Measurements from ENCODE around the gene MAN1A2. TPM values are rescaled to one million over a fixed set of nuclear protein-coding genes. Genes with fewer than 3 reads are reported as not detected.

The MAN1A2 gene
- total and polyA plus RNA-seq, 9 of the 15 experiments (the other 6 are each of a cell fraction or from before 2014, with no cell fraction given), result 4.2 to 38.4 (median 18.7) TPM

GRCh38 chr1:117412472-117412871, 45.2 kb downstream of the MAN1A2 start (continued):
- TF ChIP-seq THRB (CRISPR knock-in tag; conservative IDR thresholded peaks at IDR 0.05) (no peak), COPS2 (conservative IDR thresholded peaks at IDR 0.05) (no peak), MAFF (IDR thresholded peaks at IDR 0.05; ENCODE audit: low read length) (peak; percentile 26; the same call in 1 of the 2 replicates)

- Histone ChIP-seq H3K36me3 (ENCODE audit: control insufficient read depth, insufficient read depth, low read length) (peaks cover 3% of the 10 kb centered on the region; the same call in 1 of the 3 replicates), H3K4me1 (replicated peaks in 1 of 2; ENCODE audit: control insufficient read depth in 2 of 2, insufficient read depth in 2 of 2, low read length in 2 of 2) (peaks cover 0 to 6% of the 10 kb centered on the region in 2 experiments; a peak in 3 of 5 replicates), H3K9me1 (ENCODE audit: control insufficient read depth, insufficient read depth, low read length) (no peaks in the 10 kb centered on the region), H3K9ac (ENCODE audit: insufficient read depth in 1 of 2, low read depth in 2 of 2, low read length in 2 of 2) (no peak overlapping the region), H3K79me2 (ENCODE audit: control insufficient read depth, insufficient read depth, low read length) (no peaks in the 10 kb centered on the region; the same call in 1 of the 3 replicates), H3K9me3 (replicated peaks; ENCODE audit: control insufficient read depth, insufficient read depth, low read depth, low read length) (no peaks in the 10 kb centered on the region), H3K27me3 (ENCODE audit: control insufficient read depth in 2 of 2, insufficient read depth in 2 of 2, low read length in 2 of 2) (no peaks in the 10 kb centered on the region), H4K20me1 (replicated peaks; ENCODE audit: control insufficient read depth, insufficient read depth, low read length) (no peaks in the 10 kb centered on the region), H2AFZ (ENCODE audit: low read depth, low read length) (no peak overlapping the region), H3K4me3 (no peak overlapping the region), H3K27ac (ENCODE audit: extremely low read depth, low read depth, low read length) (peak overlapping the region; percentile 23; the same call in 1 of the 3 replicates), H3K4me2 (ENCODE audit: insufficient read depth, low read length) (no peak overlapping the region)
- FAIRE-seq, result no peak
- intact Hi-C loops (cut with micrococcal nuclease), result no loop called here
- DNase-seq (ENCODE audit: extremely low read depth in 1 of 4, low spot score in 3 of 4), result no peak
- CTCF ChIA-PET (ENCODE audit: low intra/inter-chr PET ratio), result no interaction called here
- in situ Hi-C loops (cut with MboI), result no loop called here
- POLR2A ChIA-PET, result interaction anchor here (1.0 kb wide), 2 partner anchors 7 to 50 kb away, joined by 3 read pairs; no protein-coding TSS in a partner anchor
- no peak for ATAC-seq
- 12% methylated on average over 3 of the region's 3 CpGs for WGBS (ENCODE audit: insufficient coverage, low coverage, missing lambda C conversion rate)
- BruUV-seq (replicated peaks), result no TSS peak
- TF ChIP-seq PBX2 (CRISPR knock-in tag; IDR thresholded peaks at IDR 0.05; ENCODE audit: low read depth) (no peak), PBX2 (tag; conservative IDR thresholded peaks at IDR 0.05; ENCODE audit: low read depth) (peak; percentile 90), MEIS2 (IDR thresholded peaks at IDR 0.05; ENCODE audit: partially characterized antibody) (peak; percentile 83), PKNOX1 (IDR thresholded peaks at IDR 0.05) (0 out of 2 replicates have a peak, but pooled peaks have one; percentile 12), E2F6 (IDR thresholded peaks at IDR 0.05; ENCODE audit: borderline replicate concordance in 1 of 2, extremely low read depth in 1 of 2, insufficient read depth in 1 of 2, insufficient read length in 1 of 2, low read depth in 1 of 2, low read length in 1 of 2, poor library complexity in 1 of 2, severe bottlenecking in 1 of 2) (no peak), ZNF282 (CRISPR knock-in tag; IDR thresholded peaks at IDR 0.05) (no peak)
Observed at GRCh38 chr1:117413412-117413811, 46.2 kb downstream of the MAN1A2 start.

Measured in K562 (cell line).